DMS153 (cell line): Measurements from ENCODE around the gene PHF12.
"Not testable (repeated sequence)": the region's sequence is repeated elsewhere in the genome, so short reads cannot be mapped to it uniquely, and the experiment has no call there.

Source experiments
- DNase-seq: peaks from one replicate; lab custom pipeline; 2025; lab: John Stamatoyannopoulos, UW

PHF12 gene

GRCh38 chr17:28929787-28930186 is 21.5 kb downstream of the PHF12 start:
- DNase-seq: no peak

- no peak for DNase-seq
Observed at GRCh38 chr17:28928061-28928460, 23.3 kb downstream of the PHF12 start.

DNA sequence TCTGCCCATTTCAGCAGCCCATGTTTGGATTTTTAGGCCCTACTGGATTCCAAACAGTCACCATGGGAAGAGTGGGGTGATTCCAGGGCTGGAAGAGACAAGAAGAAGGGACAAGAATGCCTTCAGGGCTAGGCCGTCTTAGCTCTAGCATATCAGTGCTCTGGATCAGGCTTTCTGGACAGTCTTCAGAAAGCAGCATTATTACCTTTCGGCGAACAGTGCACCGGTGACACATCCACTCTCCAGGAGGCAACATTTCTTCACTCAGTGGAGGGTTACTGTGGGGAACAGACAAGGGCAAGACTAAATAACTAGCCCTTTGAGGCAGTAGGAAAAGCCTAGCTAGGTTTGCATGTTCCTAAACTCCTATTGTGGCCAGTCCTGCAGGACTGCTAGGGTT is 24.5 kb downstream of the PHF12 start:
- no peak for DNase-seq

DNA sequence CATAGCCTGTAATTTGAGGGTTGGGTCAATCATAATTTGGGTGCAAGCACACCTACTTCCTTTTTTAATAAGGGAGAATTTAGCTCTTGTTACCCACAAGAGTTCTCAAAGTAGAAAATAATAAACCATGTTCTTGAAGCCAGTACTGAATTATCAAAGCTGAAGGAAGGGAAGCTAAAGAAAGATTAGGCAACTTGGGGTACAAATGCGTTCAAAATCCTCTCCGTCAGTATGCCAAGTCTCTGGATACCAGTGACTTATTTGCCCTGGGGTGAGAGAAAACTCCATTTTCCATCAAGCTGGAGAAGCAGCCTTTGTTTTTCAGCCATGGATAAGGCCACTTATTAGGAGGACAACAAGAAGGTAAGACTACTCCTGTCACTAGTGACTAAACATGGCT is 25.0 kb downstream of the PHF12 start:
- no peak for DNase-seq

- peak; percentile 32 for DNase-seq
Observed at GRCh38 chr17:28925912-28926365, 25.4 kb downstream of the PHF12 start.

DNA sequence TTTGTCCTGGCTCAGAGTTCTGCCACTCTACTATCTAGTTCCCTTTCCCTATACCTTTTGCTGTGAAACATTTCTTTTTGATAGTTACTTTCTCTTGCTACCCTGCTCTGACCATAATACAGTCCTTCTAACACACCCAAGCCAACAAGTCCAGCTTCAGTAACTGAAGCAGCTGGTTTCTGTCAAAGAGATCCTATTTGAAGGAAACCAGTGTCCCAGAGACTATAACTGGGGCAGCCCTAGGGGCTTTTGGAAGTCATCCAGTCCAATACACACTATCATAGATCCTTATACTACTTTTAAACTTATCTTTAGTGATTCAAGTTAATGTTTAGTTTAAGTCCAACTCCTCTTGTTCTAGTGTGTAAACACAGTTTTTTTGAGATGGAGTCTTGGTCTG is 31.1 kb downstream of the PHF12 start:
- DNase-seq: no peak

- no peak for DNase-seq
Observed at GRCh38 chr17:28918295-28918694, 33.0 kb downstream of the PHF12 start.

DNA sequence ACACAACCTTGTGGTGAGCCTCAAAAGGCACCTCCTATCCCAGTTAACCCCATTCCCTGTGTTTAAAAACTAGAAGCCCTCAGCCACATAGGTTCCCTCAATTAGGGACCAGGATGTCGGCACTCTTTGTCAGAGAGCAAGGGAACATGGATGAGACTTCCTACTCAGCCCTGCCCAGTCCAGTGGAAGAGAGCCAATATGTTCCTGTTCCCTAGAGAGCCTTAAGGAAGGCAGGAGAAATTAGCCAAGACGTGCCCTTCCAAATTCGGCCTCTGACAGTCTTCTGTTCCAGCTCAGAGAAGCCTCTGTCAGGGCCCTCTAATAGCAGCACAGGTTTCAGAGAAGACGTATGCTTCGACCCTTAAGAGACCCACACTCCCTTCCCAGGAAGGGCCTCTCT is 33.9 kb downstream of the PHF12 start:
- no peak for DNase-seq

- no peak for DNase-seq
Observed at GRCh38 chr17:28917029-28917428, 34.3 kb downstream of the PHF12 start.

GRCh38 chr17:28916302-28916934 is 34.9 kb downstream of the PHF12 start:
- no peak for DNase-seq

DNA sequence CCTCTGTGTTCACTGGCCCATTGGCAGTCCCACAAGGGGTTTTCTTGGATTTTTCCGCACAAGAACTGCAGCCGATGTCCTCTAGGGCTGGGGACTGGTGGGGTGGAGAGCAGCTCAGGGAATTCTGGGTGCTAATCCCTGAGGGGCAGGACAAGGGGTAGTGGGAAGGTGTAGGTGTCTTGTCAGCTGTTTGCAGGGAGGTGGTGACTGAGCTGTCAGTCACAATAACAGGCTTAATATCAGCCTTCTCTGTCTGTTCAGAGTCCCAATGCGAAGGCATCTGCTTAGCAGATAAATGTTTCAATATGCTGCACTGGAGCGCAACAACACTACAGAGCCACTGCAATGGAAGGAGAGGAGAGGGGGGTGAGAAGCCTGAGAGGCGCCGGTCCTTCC is 38.4 kb downstream of the PHF12 start:
- DNase-seq: no peak

DNA sequence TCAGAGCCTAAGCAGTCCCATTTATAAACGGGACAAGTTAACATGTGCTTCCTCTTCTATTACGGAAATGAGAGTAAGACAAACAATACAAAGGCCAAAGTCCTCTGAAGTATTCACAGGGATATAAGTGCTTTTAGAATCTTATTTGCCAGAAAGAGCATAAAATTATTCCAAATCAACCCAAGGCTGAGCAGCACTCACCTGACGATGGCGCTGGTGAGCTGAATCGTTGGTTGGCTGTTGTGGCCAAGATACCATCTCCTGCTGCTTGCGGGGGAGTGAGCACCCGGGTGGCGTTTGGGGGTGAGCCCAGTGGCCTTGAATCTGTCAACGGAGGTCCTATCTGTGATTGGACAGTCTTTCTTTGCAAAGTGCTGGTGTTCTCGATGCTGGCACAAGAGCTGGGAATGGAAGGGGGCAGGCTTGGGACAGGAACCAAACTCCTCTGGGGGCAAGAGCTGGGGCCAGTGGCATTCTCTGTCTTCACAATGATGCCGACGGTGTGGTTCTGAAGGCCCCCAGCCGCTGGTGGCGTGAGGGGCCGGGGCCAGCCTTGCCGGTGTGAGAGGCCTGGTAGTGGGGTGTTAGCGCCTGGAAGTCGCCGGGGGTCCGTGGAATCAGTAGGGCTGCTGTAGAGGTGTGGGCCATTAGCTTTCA is 38.9 kb downstream of the PHF12 start:
- DNase-seq: no peak

- no peak for DNase-seq
Observed at GRCh38 chr17:28911411-28912045, 39.8 kb downstream of the PHF12 start.

- no peak for DNase-seq
Observed at GRCh38 chr17:28910534-28910933, 40.8 kb downstream of the PHF12 start.

GRCh38 chr17:28908640-28909167 is 42.6 kb downstream of the PHF12 start:
- no peak for DNase-seq

DNA sequence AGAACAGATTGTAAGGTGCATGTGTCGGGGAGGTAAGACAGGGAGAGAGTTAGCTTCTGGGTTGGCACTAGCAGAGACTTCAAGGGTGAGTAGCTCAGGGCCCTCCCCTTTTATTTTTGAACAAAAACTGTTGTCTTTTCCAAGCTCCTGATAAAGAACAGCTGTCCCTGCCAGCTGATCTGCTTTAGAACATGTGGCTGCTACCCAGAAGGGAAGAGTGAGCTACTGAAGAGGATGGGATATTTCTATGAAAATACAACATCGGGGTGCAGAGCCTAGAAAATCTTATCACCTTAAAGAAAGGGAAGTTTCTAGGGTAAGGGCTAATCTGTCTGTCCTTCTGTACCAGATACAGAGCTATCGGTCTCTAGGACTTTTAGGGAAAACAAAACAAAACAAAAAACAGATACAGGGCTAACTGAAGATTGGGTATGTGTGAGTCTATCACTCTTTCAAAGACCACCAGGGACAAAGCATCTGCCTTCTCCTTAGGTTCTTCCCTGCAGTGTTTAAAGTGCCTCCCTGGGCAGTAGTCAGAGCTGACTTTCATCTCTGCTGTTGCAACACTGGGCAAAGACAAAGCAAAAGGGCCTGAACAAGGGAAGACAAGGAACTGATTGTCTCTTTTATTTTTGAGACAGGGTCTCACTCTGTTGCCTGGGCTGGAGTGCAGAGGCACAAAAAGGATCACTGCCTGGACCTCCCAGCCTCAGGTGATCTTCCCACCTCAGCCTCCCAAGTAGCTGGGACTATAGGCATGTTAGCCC is 43.4 kb downstream of the PHF12 start:
- no peak for DNase-seq

- no peak for DNase-seq
Observed at GRCh38 chr17:28906706-28907438, 44.4 kb downstream of the PHF12 start.

GRCh38 chr17:28906276-28906675 is 45.0 kb downstream of the PHF12 start:
- no peak for DNase-seq

DNA sequence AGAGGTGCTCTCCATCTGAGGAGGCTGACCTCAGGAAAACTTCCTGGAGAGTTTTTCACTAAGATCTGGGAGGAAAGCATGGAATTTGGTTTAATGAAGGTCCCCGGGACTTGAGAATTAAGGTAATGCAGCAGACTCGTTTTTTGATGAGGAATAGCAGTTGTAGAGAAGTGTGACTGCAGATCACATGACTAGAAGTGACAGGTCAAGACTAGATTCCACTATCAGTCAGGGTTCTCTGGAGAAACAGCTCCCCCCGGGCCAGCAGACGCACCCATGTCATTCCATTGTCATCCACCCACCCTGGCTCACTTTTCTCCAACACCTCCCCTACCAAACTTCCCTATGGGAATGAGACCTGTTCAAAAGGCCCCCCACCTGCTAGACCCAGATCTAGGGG is 46.5 kb downstream of the PHF12 start:
- no peak for DNase-seq

DNA sequence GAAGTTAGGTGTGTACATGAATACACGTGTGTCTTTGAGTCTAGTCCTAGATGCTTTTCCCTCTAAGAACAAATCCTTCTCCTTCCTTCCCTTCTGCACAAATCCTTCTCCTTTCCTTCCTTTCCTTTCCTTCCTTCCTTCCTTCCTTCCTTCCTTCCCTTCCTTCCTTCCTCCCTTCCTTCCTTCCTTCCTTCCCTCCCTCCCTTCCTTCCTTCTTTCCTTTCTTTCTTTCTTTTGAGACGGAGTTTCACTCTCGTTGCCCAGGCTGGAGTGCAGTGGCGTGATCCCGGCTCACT is 47.8 kb downstream of the PHF12 start:
- not testable (repeated sequence) for DNase-seq

GRCh38 chr17:28902819-28903545 is 48.3 kb downstream of the PHF12 start, which contains the start of gene DHRS13:
DHRS13 (minus strand) TSS chr17:28903079; CDS start chr17:28902944, 135 bp downstream.
- DNase-seq: peak; percentile 95
